ENCODE data around the gene NEDD4L.

DNA sequence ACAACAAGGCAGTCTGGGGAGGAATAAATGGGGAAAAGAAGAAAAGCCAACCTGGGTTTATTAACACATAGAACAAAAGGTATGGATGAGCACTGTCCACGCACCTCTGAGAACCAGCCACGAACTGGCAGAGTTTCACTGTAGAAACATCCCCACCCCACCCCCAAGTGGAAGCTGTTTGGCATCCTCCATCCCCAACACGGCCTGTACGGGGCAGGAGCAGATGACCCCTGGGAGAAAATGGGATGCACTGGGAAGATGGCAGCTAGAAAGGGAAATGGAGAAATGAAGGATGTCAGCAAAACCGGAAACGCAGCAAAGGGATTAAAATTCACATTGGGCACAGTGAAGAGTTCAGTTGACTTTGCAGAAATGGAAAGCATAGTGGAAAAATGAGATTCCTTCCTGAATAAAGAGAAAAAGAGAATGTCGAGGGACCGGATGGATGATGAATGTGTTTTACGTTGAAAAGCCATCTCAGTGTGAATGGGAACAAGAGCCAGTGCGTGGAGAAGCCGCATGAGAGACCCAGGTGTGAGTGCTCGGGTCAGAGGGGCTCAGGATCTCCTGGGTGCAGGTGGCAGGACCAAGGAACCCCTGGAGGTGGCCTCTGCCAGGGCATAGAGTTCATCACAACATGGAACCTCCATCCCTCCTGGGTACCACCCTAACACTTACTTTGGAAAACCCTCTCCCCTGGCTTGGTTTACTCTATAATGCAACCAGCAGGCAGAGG lies 337.8 kb downstream of the NEDD4L start:
- no peak for TF ChIP-seq SUZ12 (IDR thresholded peaks at IDR 0.05)
- no peak for TF ChIP-seq FOXM1 (IDR thresholded peaks at IDR 0.05; ENCODE audit: borderline replicate concordance)
- TF ChIP-seq BHLHE40 (IDR thresholded peaks at IDR 0.05; ENCODE audit: borderline replicate concordance): no peak
- TF ChIP-seq FOXA1 (IDR thresholded peaks at IDR 0.05): no peak
- TF ChIP-seq TARDBP (IDR thresholded peaks at IDR 0.05): no peak
- TF ChIP-seq SP1 (IDR thresholded peaks at IDR 0.05): no peak
